ENCODE data around the gene GRIN1. TPM values are rescaled to one million over a fixed set of nuclear protein-coding genes. Genes with fewer than 3 reads are reported as not detected.

The GRIN1 gene
- total RNA-seq, 1 experiment from 2014 or later = 0.06 TPM

- DNase-seq (ENCODE audit: low read depth) = no peak
Measured at GRCh38 chr9:137216188-137216965, 77.4 kb downstream of the GRIN1 start.

- no peak for DNase-seq (ENCODE audit: low read depth)
Measured at GRCh38 chr9:137217276-137218211, 78.6 kb downstream of the GRIN1 start.

- no peak for DNase-seq (ENCODE audit: low read depth)
Measured at GRCh38 chr9:137218212-137218753, 79.3 kb downstream of the GRIN1 start.

Other genes with a start within 250 kb of the GRIN1 start
- 98.8 and 99.2 TPM in 2 replicates for gene FBXW5, start 194.4 kb upstream of the GRIN1 start, total RNA-seq (2014; rRNA removed; shearing (Covaris generic))
- gene C8G, start 193.9 kb upstream of the GRIN1 start, total RNA-seq (2014; rRNA removed; shearing (Covaris generic)) = 1.2 TPM in 1 of 2 replicates, not detected in the other
- gene LCN12, start 186.9 kb upstream of the GRIN1 start, total RNA-seq (2014; rRNA removed; shearing (Covaris generic)) = not detected in 2 replicates
- not detected in 2 replicates for gene PTGDS, start 161.7 kb upstream of the GRIN1 start, total RNA-seq (2014; rRNA removed; shearing (Covaris generic))
- not detected in 2 replicates for gene LCNL1, start 156.2 kb upstream of the GRIN1 start, total RNA-seq (2014; rRNA removed; shearing (Covaris generic))
- gene PAXX, start 146.7 kb upstream of the GRIN1 start, total RNA-seq (2014; rRNA removed; shearing (Covaris generic)) = 60.5 and 66.9 TPM in 2 replicates
- 0.18 and 3.9 TPM in 2 replicates for gene CLIC3, start 142.6 kb upstream of the GRIN1 start, total RNA-seq (2014; rRNA removed; shearing (Covaris generic))
- 1.2 and 2.2 TPM in 2 replicates for gene ABCA2, start 110.9 kb upstream of the GRIN1 start, total RNA-seq (2014; rRNA removed; shearing (Covaris generic))
- gene FUT7, start 107.1 kb upstream of the GRIN1 start, total RNA-seq (2014; rRNA removed; shearing (Covaris generic)) = not detected in 2 replicates
- 15.9 and 17.4 TPM in 2 replicates for gene NPDC1, start 93.0 kb upstream of the GRIN1 start, total RNA-seq (2014; rRNA removed; shearing (Covaris generic))
- gene ENTPD2, start 85.1 kb upstream of the GRIN1 start, total RNA-seq (2014; rRNA removed; shearing (Covaris generic)) = not detected in 2 replicates
- 69.8 and 86.6 TPM in 2 replicates for gene SAPCD2, start 68.6 kb upstream of the GRIN1 start, total RNA-seq (2014; rRNA removed; shearing (Covaris generic))
- 6.1 and 12.4 TPM in 2 replicates for gene UAP1L1, start 61.6 kb upstream of the GRIN1 start, total RNA-seq (2014; rRNA removed; shearing (Covaris generic))
- gene MAN1B1, start 52.2 kb upstream of the GRIN1 start, total RNA-seq (2014; rRNA removed; shearing (Covaris generic)) = 57.5 and 61.9 TPM in 2 replicates
- 23.0 and 35.4 TPM in 2 replicates for gene DPP7, start 24.4 kb upstream of the GRIN1 start, total RNA-seq (2014; rRNA removed; shearing (Covaris generic))
- gene LRRC26, start 30.9 kb downstream of the GRIN1 start, total RNA-seq (2014; rRNA removed; shearing (Covaris generic)) = not detected in 2 replicates
- gene TMEM210, start 32.9 kb downstream of the GRIN1 start, total RNA-seq (2014; rRNA removed; shearing (Covaris generic)) = not detected in 2 replicates
- 11.3 and 23.5 TPM in 2 replicates for gene ANAPC2, start 49.4 kb downstream of the GRIN1 start, total RNA-seq (2014; rRNA removed; shearing (Covaris generic))
- gene SSNA1, start 49.5 kb downstream of the GRIN1 start, total RNA-seq (2014; rRNA removed; shearing (Covaris generic)) = 169 and 188 TPM in 2 replicates
- gene TPRN, start 61.6 kb downstream of the GRIN1 start, total RNA-seq (2014; rRNA removed; shearing (Covaris generic)) = 11.7 and 12.8 TPM in 2 replicates
- gene TMEM203, start 66.5 kb downstream of the GRIN1 start, total RNA-seq (2014; rRNA removed; shearing (Covaris generic)) = 62.3 and 65.4 TPM in 2 replicates
- 14.3 and 15.3 TPM in 2 replicates for gene NDOR1, start 66.5 kb downstream of the GRIN1 start, total RNA-seq (2014; rRNA removed; shearing (Covaris generic))
- not detected in 2 replicates for gene RNF208, start 83.1 kb downstream of the GRIN1 start, total RNA-seq (2014; rRNA removed; shearing (Covaris generic))
- gene CYSRT1, start 86.0 kb downstream of the GRIN1 start, total RNA-seq (2014; rRNA removed; shearing (Covaris generic)) = 0.91 TPM in 1 of 2 replicates, not detected in the other
- 0.21 TPM in 1 of 2 replicates, not detected in the other for gene RNF224, start 88.3 kb downstream of the GRIN1 start, total RNA-seq (2014; rRNA removed; shearing (Covaris generic))
- gene SLC34A3, start 91.7 kb downstream of the GRIN1 start, total RNA-seq (2014; rRNA removed; shearing (Covaris generic)) = not detected in 2 replicates
- 294 and 321 TPM in 2 replicates for gene TUBB4B, start 102.1 kb downstream of the GRIN1 start, total RNA-seq (2014; rRNA removed; shearing (Covaris generic))
- not detected in 2 replicates for gene STPG3, start 112.1 kb downstream of the GRIN1 start, total RNA-seq (2014; rRNA removed; shearing (Covaris generic))
- 62.2 and 74.7 TPM in 2 replicates for gene NELFB, start 116.2 kb downstream of the GRIN1 start, total RNA-seq (2014; rRNA removed; shearing (Covaris generic))
- gene TOR4A, start 138.6 kb downstream of the GRIN1 start, total RNA-seq (2014; rRNA removed; shearing (Covaris generic)) = 13.4 and 18.7 TPM in 2 replicates
- 3.5 and 10.0 TPM in 2 replicates for gene NRARP, start 163.1 kb downstream of the GRIN1 start, total RNA-seq (2014; rRNA removed; shearing (Covaris generic))